HepG2 (cell line): Measurements from ENCODE around the gene KRTAP10-4. TPM values are rescaled to one million over a fixed set of nuclear protein-coding genes. Genes with fewer than 3 reads are reported as not detected.
A peak's percentile ranks its signal among the peaks of the same experiment; 100 is the strongest.

ENCODE experiments used
- ATAC-seq: fragments of 200-7000 bp; cut with Tn5 transposase; 3 replicates; pipeline ENCODE4 v1.9.1; 2020; ENCODE audit warnings: mild to moderate bottlenecking, moderate library complexity
- BruUV-seq: library from RNA; stranded (reverse); fragments of 400-500 nt; replicated peaks from 2 replicates; lab custom pipeline; 2021; lab: Mats Ljungman, UMichigan
- CTCF ChIA-PET: fragments of 300-600 bp; formaldehyde crosslinking; extraction: SDS; loops from one replicate; lab custom pipeline; 2021; ENCODE audit warnings: low total read pairs, inconsistent platforms, low intra/inter-chr PET ratio; lab: Yijun Ruan, JAX
- POLR2A ChIA-PET: fragments of 350-600 bp; sonication (Branson Sonifier 250); formaldehyde crosslinking; loops from one replicate; lab custom pipeline; 2020; ENCODE audit warnings: antibody characterized with exemption, inconsistent platforms; lab: Yijun Ruan, JAX
- DNase-seq: peaks from one replicate; pipeline ENCODE4 v3.0.0-alpha.2; 2015; ENCODE audit warnings: low spot score
- FAIRE-seq: peaks from 3 replicates; lab custom pipeline; 2011; peaks lifted over from hg19 to GRCh38; lab: Jason Lieb, UNC
- H2AFZ ChIP-seq: one replicate; pipeline ENCODE4 v1.6.1; 2011; ENCODE audit warnings: low read length, inconsistent platforms
- H3K27ac ChIP-seq: fragments of 300-600 bp; 3 replicates; pipeline ENCODE4 v1.8.0; 2011; ENCODE audit warnings: mixed run types, mild to moderate bottlenecking, mixed read lengths, low read length, inconsistent platforms; ENCODE audit not compliant: insufficient read depth; ENCODE audit errors: extremely low read length
- H3K27me3 ChIP-seq, 2 experiments: fragments of 200-600 bp in 1 of 2; 2 replicates in 1 of 2; 3 replicates in 1 of 2; pipeline versions ENCODE4 v1.6.0 to v1.8.0; 2011; ENCODE audit warnings: low read length in 2 of 2, mild to moderate bottlenecking in 2 of 2, moderate library complexity in 2 of 2, inconsistent platforms in 1 of 2; ENCODE audit not compliant: insufficient read depth in 2 of 2, control insufficient read depth in 1 of 2
- H3K36me3 ChIP-seq, 2 experiments: fragments of 200-600 bp in 1 of 2; replicated peaks in 1 of 2; 2 replicates in 1 of 2; 3 replicates in 1 of 2; pipeline versions ENCODE4 v1.5.1 to v1.8.0; 2011; ENCODE audit warnings: low read length in 2 of 2, inconsistent platforms in 1 of 2; ENCODE audit not compliant: insufficient read depth in 2 of 2, control insufficient read depth in 1 of 2
- H3K4me1 ChIP-seq: 2 replicates; pipeline ENCODE4 v1.5.1; 2012; ENCODE audit warnings: low read length, inconsistent platforms; ENCODE audit not compliant: insufficient read depth
- H3K4me2 ChIP-seq: 2 replicates; pipeline ENCODE4 v1.6.0; 2011; ENCODE audit warnings: low read depth, low read length, inconsistent platforms
- H3K4me3 ChIP-seq, 3 experiments: fragments of 200-600 bp in 1 of 3; sonication (generic), shearing (Covaris generic) in 1 of 3; replicated peaks in 1 of 3; 2 replicates each; pipeline ENCODE4 v1.5.1; 2011 to 2016; ENCODE audit warnings: low read length in 3 of 3, inconsistent platforms in 2 of 3, low read depth in 2 of 3, mild to moderate bottlenecking in 2 of 3, control low read depth in 1 of 3, mixed read lengths in 1 of 3; ENCODE audit not compliant: insufficient read depth in 1 of 3
- H3K79me2 ChIP-seq: one replicate; pipeline ENCODE4 v1.6.1; 2011; ENCODE audit warnings: low read length, inconsistent platforms; ENCODE audit not compliant: insufficient read depth
- H3K9ac ChIP-seq: 2 replicates; pipeline ENCODE4 v1.6.0; 2011; ENCODE audit warnings: mild to moderate bottlenecking, low read depth, low read length, inconsistent platforms; ENCODE audit not compliant: insufficient read depth
- H3K9me3 ChIP-seq: 2 replicates; pipeline ENCODE4 v1.5.1; 2012; ENCODE audit warnings: mild to moderate bottlenecking, low read length
- H4K20me1 ChIP-seq: 2 replicates; pipeline ENCODE4 v1.6.0; 2011; ENCODE audit warnings: inconsistent platforms, mild to moderate bottlenecking, low read length, moderate library complexity; ENCODE audit not compliant: insufficient read depth
- ARNTL ChIP-seq: sonication (generic); formaldehyde crosslinking; IDR thresholded peaks from 2 replicates; pipeline ENCODE4 v1.4.0; 2020; ENCODE audit warnings: mild to moderate bottlenecking, missing genetic modification reagents
- DMAP1 ChIP-seq: IDR thresholded peaks from 2 replicates; pipeline ENCODE4 v1.6.1; 2016
- ELF1 ChIP-seq: sonication (generic); formaldehyde crosslinking; IDR thresholded peaks from 2 replicates; pipeline ENCODE4 v1.4.0; 2020; ENCODE audit warnings: missing genetic modification reagents
- GATAD2A ChIP-seq: IDR thresholded peaks from 2 replicates; pipeline ENCODE4 v1.6.1; 2016
- HDAC1 ChIP-seq: sonication (generic); formaldehyde crosslinking; IDR thresholded peaks from 2 replicates; pipeline ENCODE4 v1.5.1; 2020; ENCODE audit warnings: mild to moderate bottlenecking, missing genetic modification reagents
- HOXA7 ChIP-seq: sonication (generic); formaldehyde crosslinking; IDR thresholded peaks from 2 replicates; pipeline ENCODE4 v1.8.1; 2022; ENCODE audit warnings: mild to moderate bottlenecking, missing genetic modification reagents, moderate library complexity
- MIER3 ChIP-seq: IDR thresholded peaks from 2 replicates; pipeline ENCODE4 v1.6.1; 2016; ENCODE audit warnings: missing compliant biosample characterization, borderline replicate concordance
- PLRG1 ChIP-seq: fragments of 450-650 bp; conservative IDR thresholded peaks from 2 replicates; pipeline ENCODE4 v1.6.1; 2016
- PRPF4 ChIP-seq: fragments of 200-400 bp; formaldehyde crosslinking; IDR thresholded peaks from 2 replicates; pipeline ENCODE4 v1.6.1; 2016; ENCODE audit warnings: low read length, low read depth; ENCODE audit not compliant: poor library complexity, severe bottlenecking
- REPIN1 ChIP-seq: sonication (generic); formaldehyde crosslinking; IDR thresholded peaks from 2 replicates; pipeline ENCODE4 v1.8.0; 2022; ENCODE audit warnings: missing genetic modification reagents, low read depth, mild to moderate bottlenecking, borderline replicate concordance
- SRF ChIP-seq: IDR thresholded peaks from 2 replicates; pipeline ENCODE4 v1.6.1; 2011; ENCODE audit warnings: mild to moderate bottlenecking, low read depth, low read length, moderate library complexity
- TBX2 ChIP-seq: sonication (generic); formaldehyde crosslinking; IDR thresholded peaks from 2 replicates; pipeline ENCODE4 v1.5.0; 2020; ENCODE audit warnings: missing genetic modification reagents, mild to moderate bottlenecking, borderline replicate concordance
- TOPORS ChIP-seq: sonication (generic); formaldehyde crosslinking; IDR thresholded peaks from 2 replicates; pipeline ENCODE4 v1.8.0; 2023; ENCODE audit warnings: mild to moderate bottlenecking, missing genetic modification reagents
- ZBTB49 ChIP-seq: sonication (generic); formaldehyde crosslinking; IDR thresholded peaks from 2 replicates; pipeline ENCODE4 v1.4.0; 2020; ENCODE audit warnings: missing genetic modification reagents, borderline replicate concordance
- ZC3H13 ChIP-seq: sonication (generic); formaldehyde crosslinking; IDR thresholded peaks from 2 replicates; pipeline ENCODE4 v1.8.1; 2023; ENCODE audit warnings: mild to moderate bottlenecking, missing genetic modification reagents, moderate library complexity
- ZNF547 ChIP-seq: sonication (generic); formaldehyde crosslinking; IDR thresholded peaks from 2 replicates; pipeline ENCODE4 v1.5.1; 2020; ENCODE audit warnings: mild to moderate bottlenecking, missing genetic modification reagents
- ZNF556 ChIP-seq: sonication (generic); formaldehyde crosslinking; IDR thresholded peaks from 2 replicates; pipeline ENCODE4 v1.4.0; 2020; ENCODE audit warnings: mild to moderate bottlenecking, missing genetic modification reagents, borderline replicate concordance
- ZNF589 ChIP-seq: sonication (generic); formaldehyde crosslinking; conservative IDR thresholded peaks from 2 replicates; pipeline ENCODE4 v1.8.0; 2022; ENCODE audit warnings: mild to moderate bottlenecking, moderate library complexity, missing genetic modification reagents
- ZNF598 ChIP-seq: sonication (generic); formaldehyde crosslinking; IDR thresholded peaks from 2 replicates; pipeline ENCODE4 v1.5.1; 2020; ENCODE audit warnings: mild to moderate bottlenecking, missing genetic modification reagents, borderline replicate concordance
- ZNF768 ChIP-seq: sonication (generic); formaldehyde crosslinking; IDR thresholded peaks from 2 replicates; pipeline ENCODE4 v1.4.0; 2020; ENCODE audit warnings: missing genetic modification reagents
- ZNF772 ChIP-seq: sonication (generic); formaldehyde crosslinking; IDR thresholded peaks from 2 replicates; pipeline ENCODE4 v1.5.0; 2020; ENCODE audit warnings: mild to moderate bottlenecking, missing genetic modification reagents
- WGBS: methylation state at CpG from one replicate; pipeline ENCODE4 v1.1.6; 2017; ENCODE audit warnings: low lambda C conversion rate; 5-methylcytosine and 5-hydroxymethylcytosine counted together
- in situ Hi-C: cut with HindIII; loops from 2 replicates; pipeline ENCODE4 v1.10.0; 2017; ENCODE audit warnings: low pct_unique_long_range_greater_than_20kb; ENCODE audit not compliant: extremely low pct_ligation_motif_present
- intact Hi-C: fragments of 100-400 bp; cut with micrococcal nuclease; formaldehyde crosslinking; loops from one replicate; pipeline ENCODE4 v1.10.0; 2022; ENCODE audit not compliant: unreplicated experiment
- polyA plus RNA-seq, 8 experiments: library from polyadenylated mRNA; depleted of rRNA in 3 of 8; stranded (reverse) in 7 of 8; unstranded in 1 of 8; fragments of >200 nt; fragmentation: Illumina TruSeq in 4 of 8; extraction: Trizol in 4 of 8; gene quantifications; 2 replicates each; pipeline versions ENCODE4 v1.2.1 to v1.2.3, GENCODE V29; 2011 to 2016; ENCODE audit warnings: low read depth in 4 of 8, missing spikeins in 1 of 8, mixed read lengths in 1 of 8; ENCODE audit not compliant: insufficient read depth in 1 of 8
- total RNA-seq, 5 experiments: library from RNA; depleted of rRNA; stranded (reverse); fragments of >200 nt; fragmentation: Illumina TruSeq; extraction: Trizol; gene quantifications; 2 replicates each; pipeline ENCODE4 v1.2.3, GENCODE V29; 2016; ENCODE audit warnings: low read depth in 1 of 5
- TF ChIP-seq, protein P1 (sequence below): fragments of 450-650 bp; IDR thresholded peaks from 2 replicates; pipeline ENCODE4 v1.6.1; 2017

Gene KRTAP10-4
- total and polyA plus RNA-seq, 2 of the 13 experiments (the other 11 are each of a cell fraction or from before 2014, with no cell fraction given), result not detected

GRCh38 chr21:44574457-44575306 is 1.2 kb downstream of the KRTAP10-4 start:
- Histone ChIP-seq H3K4me1 (peaks cover 32% of the 10 kb centered on the region), H3K36me3 (no peaks in the 10 kb centered on the region), H3K9ac (no peak overlapping the region), H3K4me2 (peak overlapping the region; percentile 75), H3K27ac (peak overlapping the region; percentile 32), H4K20me1 (no peaks in the 10 kb centered on the region), H3K27me3 (no peaks in the 10 kb centered on the region), H2AFZ (no peak overlapping the region), H3K79me2 (no peaks in the 10 kb centered on the region), H3K4me3 (peak overlapping the region; percentile 9 to 59 (median 21); a peak in 1 of 6 replicates), H3K9me3 (peaks cover 14% of the 10 kb centered on the region)
- intact Hi-C loops (no loop called here), in situ Hi-C loops (no loop called here)
- ATAC-seq (peak; percentile 94), DNase-seq (peak; percentile 86), FAIRE-seq (peak; percentile 49)
- ChIA-PET CTCF (interaction anchor here (0.7 kb wide), 1 partner anchor 11 kb away, joined by 3 read pairs; no protein-coding TSS in a partner anchor), POLR2A (no interaction called here)
- WGBS, result 4% methylated on average over 13 of the region's 21 CpGs
- BruUV-seq, result no TSS peak
- TF ChIP-seq, protein P1, sequence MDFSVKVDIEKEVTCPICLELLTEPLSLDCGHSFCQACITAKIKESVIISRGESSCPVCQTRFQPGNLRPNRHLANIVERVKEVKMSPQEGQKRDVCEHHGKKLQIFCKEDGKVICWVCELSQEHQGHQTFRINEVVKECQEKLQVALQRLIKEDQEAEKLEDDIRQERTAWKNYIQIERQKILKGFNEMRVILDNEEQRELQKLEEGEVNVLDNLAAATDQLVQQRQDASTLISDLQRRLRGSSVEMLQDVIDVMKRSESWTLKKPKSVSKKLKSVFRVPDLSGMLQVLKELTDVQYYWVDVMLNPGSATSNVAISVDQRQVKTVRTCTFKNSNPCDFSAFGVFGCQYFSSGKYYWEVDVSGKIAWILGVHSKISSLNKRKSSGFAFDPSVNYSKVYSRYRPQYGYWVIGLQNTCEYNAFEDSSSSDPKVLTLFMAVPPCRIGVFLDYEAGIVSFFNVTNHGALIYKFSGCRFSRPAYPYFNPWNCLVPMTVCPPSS, result no peak
- TF ChIP-seq DMAP1 (CRISPR knock-in tag), result 0 out of 2 replicates have a peak, but pooled peaks have one; percentile 11
- no peak for TF ChIP-seq PRPF4
- TF ChIP-seq TOPORS, result peak; percentile 38; the same call in 1 of the 2 replicates
- TF ChIP-seq ZNF547 (CRISPR knock-in tag), result 0 out of 2 replicates have a peak, but pooled peaks have one; percentile 60
- no peak for TF ChIP-seq MIER3 (CRISPR knock-in tag)
- no peak for TF ChIP-seq ZNF589 (CRISPR knock-in tag)
- TF ChIP-seq TBX2 (CRISPR knock-in tag), result peak; percentile 78
- peak; percentile 80; the same call in 1 of the 2 replicates for TF ChIP-seq ZNF772 (CRISPR knock-in tag)
- 0 out of 2 replicates have a peak, but pooled peaks have one; percentile 19 for TF ChIP-seq ZC3H13 (CRISPR knock-in tag)
- no peak for TF ChIP-seq ZNF598
- TF ChIP-seq ZNF768 (CRISPR knock-in tag), result 0 out of 2 replicates have a peak, but pooled peaks have one; percentile 35
- peak; percentile 32; the same call in 1 of the 2 replicates for TF ChIP-seq HOXA7 (CRISPR knock-in tag)
- no peak for TF ChIP-seq ZBTB49 (CRISPR knock-in tag)
- TF ChIP-seq ZNF556 (CRISPR knock-in tag), result 0 out of 2 replicates have a peak, but pooled peaks have one; percentile 44
- TF ChIP-seq GATAD2A (CRISPR knock-in tag), result peak; percentile 44; the same call in 1 of the 2 replicates
- TF ChIP-seq REPIN1 (CRISPR knock-in tag), result 0 out of 2 replicates have a peak, but pooled peaks have one; percentile 56
- no peak for TF ChIP-seq PLRG1
- TF ChIP-seq SRF, result no peak
- TF ChIP-seq ARNTL (CRISPR knock-in tag), result peak; percentile 48; the same call in 1 of the 2 replicates
- peak; percentile 69 for TF ChIP-seq HDAC1 (CRISPR knock-in tag)
- peak; percentile 71 for TF ChIP-seq ELF1
